ENCODE data around the gene WDR73.
A peak's percentile ranks its signal among the peaks of the same experiment; 100 is the strongest.
"Not testable (repeated sequence)": the region's sequence is repeated elsewhere in the genome, so short reads cannot be mapped to it uniquely, and the experiment has no call there.

Gene WDR73

DNA sequence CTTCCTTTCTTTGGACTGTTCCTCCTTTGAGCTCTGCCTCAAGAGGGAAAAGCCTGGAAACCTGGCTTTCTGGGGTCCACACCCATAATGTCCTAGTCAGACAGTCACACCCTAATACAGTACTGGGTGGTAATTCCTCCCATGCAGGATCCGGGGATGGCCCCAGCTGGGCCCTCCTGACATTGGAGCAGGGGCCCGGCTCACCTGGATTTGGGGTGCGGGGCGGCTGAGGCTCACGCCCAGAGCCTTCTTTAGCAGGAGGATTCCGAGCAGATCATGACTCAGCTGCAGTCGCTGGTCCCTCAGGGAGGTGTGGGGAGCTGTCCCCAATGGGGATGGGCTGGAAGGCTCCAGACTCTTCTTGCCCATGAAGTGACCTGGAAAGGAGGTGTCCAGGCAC lies 2.9 kb upstream of the WDR73 start:
- no peak for DNase-seq

DNA sequence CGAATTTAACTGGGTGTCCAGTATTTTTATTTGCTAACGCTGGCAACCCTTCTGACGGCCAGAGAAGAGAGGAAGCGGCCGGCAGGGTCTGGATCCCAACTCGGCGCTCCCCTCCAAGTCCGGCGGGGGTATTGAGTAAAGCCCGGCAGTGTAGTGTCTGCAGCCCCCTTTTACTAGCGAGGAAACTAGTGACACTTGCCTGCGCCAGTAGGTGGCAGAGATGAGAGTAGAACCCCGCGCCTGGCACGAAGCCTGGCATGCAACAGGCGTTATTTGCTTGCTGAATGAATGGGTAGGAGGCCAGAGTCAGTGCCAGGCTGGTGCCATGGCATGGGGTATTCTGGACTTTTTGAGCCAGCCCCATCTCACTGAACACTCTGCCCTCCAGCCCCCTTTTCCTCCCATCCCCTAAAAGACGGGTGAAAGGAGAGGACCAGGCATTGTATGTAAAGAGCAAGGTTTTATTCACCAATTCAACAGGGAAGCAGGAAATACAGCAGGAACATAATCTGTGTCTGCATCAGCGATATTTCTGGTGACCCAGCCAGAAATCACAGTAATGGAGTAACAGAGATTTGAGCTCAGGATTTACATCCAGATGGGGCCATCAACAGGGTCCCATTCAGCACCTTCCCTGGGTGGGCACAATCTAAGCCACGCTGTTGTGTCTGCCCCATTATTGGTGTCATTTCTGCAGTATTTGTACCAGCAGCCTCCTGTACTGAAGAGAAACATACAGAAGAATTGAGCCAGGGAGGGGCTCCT lies 788 bp upstream of the WDR73 start:
- DNase-seq, result peak; percentile 66

DNA sequence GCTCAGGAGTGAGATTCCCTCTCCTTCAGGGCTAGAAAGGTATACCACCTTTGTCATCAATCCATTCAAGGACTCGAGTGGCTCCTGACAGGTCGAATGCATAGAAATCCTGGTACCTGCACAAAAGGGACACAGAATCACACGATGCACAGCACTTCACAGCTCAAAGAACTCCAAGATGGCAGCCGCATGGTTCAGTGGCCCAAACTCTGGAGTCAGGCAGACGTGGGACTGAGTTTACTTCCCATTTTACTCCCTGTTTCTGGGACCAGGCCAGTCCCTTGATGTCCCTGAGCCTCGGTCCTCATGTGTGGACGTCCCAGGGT lies 536 bp downstream of the WDR73 start:
- DNase-seq, result no peak

DNA sequence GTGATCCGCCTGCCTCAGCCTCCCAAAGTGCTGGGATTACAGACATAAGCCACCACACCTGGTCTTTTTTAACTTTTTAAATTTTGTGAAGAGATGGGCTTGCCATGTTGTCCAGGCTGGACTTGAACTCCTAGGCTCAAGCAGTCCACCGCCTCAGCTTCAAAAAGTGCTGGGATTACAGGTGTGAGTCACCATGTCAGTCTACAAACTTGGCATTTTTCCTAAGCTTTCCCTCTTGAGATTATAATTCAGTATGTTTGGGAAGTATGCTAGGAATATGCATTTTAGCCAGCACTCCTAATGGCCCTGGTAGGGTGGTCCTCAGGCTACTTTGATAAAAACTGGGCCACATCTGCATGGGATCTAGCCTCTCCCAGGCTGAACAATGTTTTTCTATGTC lies 4.4 kb downstream of the WDR73 start:
- no peak for DNase-seq

DNA sequence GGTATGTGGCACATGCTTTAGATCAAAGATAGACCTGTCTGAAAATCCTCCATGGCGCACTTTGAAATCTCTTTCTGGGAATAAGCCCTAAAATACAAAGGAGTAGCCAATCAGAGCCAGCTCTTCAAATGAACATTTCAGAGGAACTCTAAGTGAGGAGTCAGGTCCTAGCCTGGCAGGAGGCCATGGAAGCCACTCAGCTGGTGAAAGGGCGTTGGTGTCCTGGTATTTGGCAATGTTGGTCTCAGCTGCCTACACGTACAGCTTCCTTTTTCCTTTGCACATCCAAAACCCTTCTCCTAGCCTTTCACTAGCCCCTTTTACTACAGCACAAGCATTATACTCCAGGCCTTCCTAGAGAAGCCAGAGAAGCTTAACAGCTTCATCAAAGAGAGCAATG lies 5.5 kb downstream of the WDR73 start:
- no peak for DNase-seq

DNA sequence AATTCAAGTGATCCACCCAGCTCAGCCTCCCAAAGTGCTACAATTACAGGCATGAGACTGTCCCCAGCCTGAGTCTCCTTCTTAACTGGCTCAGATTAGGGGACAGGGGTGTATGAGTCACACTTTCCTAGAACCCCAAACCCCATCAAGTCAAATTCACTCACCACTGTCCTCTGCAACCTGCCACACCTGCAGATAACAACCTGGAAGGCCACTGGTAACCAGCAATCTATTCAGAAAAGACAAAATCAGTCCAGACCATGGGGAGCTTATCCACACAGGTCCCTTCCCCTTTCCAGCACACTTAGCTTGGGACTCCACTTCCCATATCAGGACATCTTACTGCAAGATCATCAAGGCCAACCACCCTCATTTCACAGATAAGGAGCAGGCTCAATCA lies 6.4 kb downstream of the WDR73 start:
- DNase-seq, result no peak

DNA sequence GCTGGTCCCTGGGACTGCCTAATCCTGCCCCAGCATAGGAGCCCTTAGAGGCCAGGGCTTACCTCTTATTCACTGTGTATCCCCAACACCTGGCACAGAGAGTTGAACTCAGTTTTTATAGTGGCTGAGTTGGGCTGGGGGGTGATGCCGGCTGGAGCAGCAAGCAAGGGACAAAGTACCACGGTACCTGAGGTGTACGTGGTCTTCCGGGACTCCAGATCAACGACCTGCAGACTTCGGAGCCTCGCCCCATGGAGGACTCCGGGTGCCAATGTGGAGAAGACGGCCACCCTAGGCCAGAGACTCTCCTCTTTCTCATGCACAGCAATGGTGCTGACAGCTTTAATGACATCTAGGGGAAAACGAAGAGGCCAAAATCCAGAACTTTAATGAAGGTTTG lies 8.1 kb downstream of the WDR73 start:
- no peak for DNase-seq

DNA sequence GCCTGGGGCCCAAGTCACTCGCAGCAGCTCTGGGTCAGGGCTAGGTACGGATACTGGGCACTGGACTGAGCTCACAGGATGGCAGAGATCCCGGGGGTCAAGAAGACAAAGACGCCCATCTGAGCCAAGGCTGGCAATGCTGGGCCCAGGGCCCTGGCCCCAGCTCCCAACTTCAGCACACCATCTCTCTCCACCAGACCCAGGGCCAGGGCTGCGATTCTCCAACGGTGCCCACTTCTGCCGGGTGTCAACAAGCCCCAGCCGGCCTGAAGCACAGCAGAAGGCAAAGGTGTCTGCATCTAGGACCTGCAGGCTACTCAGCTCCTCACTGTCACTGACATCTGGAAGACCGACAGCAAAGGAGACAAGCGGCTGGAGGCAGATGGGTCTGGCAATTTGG lies 8.6 kb downstream of the WDR73 start:
- no peak for DNase-seq

DNA sequence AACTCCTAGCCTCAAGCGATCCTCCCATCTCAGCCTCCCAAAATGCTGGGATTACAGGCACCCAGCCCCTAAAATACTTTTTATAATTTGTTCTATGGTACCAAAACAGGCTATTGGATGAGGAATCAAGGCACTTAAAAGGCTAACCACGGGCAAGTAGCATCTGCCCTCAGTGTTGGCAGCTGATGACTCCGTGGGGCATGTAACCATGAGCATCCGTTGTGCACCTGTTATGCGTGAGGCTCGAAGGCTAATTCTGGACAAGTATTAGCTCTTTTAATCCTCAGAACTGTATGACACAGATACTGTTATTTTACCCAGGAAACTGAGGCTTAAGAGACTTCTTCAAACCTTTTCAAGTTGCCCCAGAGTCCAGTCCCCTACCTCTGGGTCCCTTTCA lies 10.2 kb downstream of the WDR73 start:
- no peak for DNase-seq

DNA sequence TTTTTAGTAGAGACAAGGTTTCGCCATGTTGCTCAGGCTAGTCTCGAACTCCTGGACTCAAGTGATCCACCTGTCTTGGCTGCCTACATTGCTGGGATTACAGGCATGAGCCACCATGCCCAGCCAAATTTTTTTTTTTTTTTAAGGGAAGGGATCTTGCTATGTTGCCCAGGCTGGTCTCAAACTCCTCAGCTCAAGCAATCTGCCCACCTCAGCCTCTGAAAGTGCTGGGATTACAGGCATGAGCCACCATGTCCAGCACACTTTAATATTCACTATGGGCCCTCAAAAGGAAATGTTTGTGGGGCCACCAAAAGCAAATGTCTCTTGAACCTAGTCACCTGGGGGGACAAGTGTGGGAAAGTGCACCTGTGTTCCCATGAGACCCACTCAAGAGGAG lies 11.4 kb downstream of the WDR73 start:
- DNase-seq, result not testable (repeated sequence)

DNA sequence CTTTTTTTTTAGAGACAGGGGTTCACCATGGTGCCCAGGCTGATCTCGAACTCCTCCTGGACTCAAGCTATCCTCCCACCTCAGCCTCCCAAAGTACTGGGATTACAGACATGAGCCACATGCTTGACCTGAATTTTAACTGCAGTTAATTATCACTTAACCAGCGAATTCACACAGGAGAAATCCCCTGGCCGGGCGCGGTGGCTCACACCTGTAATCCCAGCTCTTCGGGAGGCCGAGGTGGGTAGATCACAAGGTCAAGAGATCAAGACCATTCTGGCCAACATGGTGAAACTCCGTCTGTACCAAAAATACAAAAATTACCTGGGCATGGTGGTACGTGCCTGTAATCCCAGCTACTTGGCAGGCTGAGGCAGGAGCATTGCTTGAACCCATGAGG lies 12.2 kb downstream of the WDR73 start:
- not testable (repeated sequence) for DNase-seq

DNA sequence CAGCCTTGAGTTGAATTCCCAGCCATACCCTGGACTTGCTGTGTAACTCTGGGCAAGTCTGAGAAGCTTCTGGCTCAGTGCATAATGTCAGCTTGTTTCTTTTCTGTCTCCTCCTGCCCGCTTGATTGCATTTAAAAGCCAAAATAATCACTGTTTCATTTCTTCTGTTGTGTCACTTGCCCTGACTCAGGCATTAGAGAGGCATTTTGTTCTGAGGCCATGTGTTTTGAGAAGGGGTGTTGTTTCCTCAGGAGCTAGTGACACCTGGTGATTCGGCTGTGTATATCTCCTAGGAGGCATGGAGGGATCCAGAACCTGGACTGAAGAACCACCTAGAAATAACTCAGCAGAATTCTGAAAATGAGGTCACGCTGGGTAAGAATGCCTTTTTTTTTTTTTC lies 16.0 kb downstream of the WDR73 start:
- no peak for DNase-seq

DNA sequence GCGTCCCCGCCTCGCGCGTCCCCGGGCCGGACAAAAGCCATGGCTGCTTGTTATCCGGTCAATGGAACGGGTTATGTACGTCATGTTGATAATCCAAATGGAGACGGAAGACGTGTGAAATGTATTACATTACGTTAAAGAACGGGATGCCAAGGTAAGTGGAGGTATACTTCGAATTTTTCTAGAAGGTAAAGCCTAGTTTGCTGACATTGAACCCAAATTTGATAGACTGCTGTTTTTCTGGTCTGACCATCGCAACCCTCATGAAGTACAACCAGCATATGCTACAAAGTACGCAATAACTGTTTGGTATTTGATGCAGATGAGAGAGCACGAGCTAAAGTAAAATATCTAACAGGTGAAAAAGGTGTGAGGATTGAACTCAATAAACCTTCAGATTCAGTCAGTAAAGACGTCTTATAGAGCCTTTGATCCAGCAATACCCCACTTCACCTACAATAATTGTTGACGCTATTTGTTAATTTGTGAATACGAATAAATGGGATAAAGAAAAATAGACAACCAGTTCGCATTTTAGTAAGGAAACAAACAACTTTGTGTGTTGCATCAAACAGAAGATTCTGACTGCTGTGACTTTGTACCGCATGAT lies 19.8 kb downstream of the WDR73 start:
- no peak for DNase-seq

DNA sequence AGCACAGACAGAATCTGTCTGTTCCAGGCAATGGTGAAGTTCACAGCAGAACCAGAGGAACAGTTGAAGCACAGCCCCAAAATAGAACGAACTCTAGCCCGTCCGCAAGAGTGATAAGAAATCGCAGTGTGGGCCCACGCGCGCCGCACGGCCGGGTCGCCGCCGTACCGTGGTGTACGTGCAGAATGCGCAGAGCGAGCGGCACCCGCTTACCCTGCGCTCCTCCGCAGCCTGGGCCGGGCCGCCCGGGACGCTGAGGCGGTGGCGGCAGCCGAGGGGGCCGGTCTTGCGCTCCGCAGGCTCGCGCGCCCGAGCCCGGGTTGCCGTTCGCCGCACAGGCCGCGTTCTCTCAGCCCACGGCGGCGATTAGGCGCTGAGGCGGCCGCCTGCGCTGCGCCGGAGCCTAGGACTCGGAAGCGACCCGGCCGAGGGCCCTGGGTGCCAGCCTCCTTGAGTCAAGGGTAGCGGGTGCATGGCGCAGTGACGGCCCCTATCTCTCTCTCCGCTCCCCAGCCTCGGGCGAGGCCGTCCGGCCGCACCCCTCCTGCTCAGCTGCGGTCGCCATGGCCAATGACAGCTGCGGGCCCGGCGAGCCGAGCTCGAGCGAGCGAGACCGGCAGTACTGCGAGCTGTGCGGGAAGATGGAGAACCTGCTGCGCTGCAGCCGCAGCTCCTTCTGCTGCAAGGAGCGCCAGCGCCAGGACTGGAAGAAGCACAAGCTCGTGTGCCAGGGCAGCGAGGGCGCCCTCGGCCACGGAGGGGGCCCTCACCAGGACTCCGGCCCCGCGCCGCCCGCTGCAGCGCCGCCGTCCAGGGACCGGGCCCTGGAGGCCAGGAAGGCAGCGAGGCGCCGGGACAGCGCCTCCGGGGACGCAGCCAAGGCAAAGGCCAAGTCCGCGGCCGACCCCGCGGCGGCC lies 20.5 kb downstream of the WDR73 start:
- DNase-seq, result peak; percentile 10

DNA sequence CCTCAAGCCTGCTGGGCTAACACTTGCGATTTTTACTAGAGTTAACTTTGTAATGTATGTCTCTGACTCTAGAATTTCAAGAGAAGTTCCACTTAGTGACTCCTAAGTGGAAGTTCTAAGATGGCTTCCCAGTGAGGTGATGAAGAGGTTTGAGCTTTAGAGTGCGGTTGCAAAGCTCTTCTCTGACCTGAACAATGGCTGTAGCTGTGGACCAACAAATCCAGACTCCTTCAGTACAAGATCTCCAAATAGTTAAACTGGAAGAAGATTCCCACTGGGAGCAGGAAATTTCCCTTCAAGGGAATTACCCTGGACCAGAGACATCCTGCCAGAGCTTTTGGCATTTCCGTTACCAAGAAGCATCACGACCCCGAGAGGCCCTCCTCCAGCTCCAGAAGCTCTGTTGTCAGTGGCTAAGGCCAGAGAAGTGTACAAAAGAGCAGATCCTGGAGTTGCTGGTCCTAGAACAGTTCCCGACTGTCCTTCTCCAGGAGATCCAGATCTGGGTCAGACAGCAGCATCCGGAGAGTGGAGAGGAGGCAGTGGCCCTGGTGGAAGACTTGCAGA lies 22.3 kb downstream of the WDR73 start:
- DNase-seq, result no peak

DNA sequence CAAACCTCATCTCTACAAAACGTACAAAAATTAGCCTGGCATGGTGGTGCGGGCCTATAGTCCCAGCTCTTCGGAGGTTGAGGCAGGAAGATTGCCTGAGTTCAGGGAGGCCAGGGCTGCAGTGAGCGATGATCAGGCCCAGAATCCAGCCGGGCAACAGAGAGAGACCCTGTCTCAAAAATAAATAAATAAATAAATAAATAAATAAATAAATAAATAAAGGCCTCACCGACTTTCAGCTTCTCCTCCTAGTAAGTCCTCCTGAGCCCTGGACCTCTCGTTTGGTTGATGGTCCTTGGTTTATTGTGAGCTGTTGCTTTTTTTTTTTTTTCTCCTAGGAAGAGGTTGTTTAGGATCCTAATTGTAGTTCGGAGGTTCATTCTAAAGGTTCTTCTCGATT lies 25.1 kb downstream of the WDR73 start:
- no peak for DNase-seq

DNA sequence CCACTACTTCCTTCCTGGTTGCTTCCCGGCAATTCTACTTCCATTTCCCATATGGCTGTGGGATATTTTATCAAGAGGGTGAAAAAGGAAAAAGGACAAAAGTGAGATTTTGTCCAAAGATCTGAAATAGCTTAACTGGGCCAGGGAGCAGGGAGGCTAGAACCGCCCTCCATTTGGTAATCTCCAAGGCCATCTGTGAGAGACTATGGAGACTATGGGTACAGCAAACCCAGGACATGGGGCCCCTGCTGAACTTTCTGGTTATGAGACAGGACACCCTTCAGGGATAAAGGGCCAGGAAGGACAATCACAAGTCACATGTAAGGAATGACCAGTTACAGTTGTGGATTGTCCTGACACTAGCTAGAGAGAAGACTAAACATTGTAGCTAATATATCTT lies 29.0 kb downstream of the WDR73 start:
- no peak for DNase-seq

DNA sequence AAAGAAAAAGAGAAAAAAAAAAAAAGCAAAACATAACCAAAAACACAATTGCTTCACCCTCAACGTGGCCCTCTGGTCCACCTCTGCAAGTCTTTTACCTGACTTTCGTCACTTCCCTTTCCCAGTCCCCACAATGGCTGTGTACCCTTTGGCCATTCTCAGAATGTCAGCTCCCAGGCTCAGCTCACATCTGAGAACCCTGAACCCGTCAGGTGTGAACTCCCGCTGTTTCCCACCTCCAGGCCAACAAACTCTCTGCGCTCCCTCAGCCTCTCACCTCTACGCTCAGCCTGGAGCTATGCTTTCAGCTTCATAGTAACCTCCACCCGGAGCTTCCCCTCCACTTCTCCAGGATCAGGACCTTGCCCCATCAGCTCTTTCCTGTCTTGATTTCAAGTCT lies 29.7 kb downstream of the WDR73 start:
- DNase-seq, result no peak

DNA sequence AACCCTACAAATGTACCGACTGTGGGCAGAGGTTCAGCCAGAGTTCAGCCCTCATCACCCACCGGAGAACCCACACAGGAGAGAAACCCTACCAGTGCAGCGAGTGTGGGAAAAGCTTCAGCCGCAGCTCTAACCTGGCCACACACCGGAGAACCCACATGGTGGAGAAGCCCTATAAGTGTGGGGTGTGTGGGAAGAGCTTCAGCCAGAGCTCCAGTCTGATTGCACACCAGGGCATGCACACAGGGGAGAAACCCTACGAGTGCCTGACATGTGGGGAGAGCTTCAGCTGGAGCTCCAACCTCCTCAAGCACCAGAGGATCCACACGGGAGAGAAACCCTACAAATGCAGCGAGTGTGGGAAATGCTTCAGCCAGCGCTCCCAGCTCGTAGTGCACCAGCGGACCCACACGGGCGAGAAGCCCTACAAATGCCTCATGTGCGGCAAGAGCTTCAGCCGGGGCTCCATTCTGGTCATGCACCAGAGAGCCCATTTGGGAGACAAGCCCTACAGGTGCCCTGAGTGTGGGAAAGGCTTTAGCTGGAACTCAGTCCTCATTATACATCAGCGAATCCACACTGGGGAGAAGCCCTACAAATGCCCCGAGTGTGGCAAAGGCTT lies 32.6 kb downstream of the WDR73 start:
- no peak for DNase-seq

DNA sequence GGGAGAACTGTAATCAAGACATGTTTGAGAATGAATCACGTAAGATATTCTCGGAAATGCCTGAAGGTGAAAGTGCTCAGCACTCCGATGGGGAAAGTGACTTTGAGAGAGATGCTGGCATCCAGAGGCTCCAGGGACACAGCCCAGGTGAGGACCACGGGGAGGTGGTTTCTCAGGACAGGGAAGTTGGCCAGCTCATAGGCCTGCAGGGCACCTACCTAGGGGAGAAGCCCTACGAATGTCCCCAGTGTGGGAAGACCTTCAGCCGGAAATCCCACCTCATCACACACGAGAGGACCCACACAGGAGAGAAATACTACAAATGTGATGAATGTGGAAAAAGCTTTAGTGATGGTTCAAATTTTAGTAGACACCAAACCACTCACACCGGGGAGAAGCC lies 33.5 kb downstream of the WDR73 start:
- DNase-seq, result no peak

DNA sequence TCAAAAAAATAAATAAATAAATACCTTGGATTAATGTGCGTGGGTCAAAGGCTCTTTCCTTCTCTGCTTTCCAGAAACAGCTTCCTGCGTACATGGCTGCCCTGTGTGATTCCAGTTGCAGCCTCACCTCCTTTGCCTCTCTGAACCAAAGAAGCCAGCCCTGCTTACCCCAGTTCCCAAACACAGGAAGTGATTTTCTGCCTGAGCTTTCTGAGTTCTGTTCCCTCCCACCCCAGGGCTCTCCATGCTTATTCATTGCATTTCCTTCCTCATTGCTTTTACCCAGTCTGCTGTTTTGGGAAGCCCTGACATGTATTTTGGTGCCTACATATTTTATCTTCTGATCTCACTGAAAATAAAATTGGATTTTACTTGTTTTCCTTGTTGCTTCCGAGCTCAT lies 37.8 kb downstream of the WDR73 start:
- no peak for DNase-seq

DNA sequence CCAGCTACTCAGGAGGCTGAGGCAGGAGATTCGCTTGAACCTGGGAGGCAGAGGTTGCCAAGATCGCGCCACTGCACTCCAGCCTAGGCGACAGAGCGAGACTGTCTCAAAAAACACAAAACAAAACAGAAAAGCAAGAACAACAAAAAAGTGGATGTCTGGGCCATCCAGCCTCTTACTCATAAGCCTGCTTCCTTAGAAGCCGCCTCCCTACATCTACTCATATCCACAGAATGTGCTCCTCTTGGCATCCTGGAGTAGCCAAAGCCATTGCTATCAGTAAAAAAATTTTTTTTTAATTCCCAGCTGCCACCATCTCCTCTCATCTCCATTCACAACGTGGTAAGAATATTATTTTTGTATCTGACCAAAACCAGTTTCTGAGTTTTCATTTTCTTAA lies 42.5 kb downstream of the WDR73 start:
- no peak for DNase-seq

DNA sequence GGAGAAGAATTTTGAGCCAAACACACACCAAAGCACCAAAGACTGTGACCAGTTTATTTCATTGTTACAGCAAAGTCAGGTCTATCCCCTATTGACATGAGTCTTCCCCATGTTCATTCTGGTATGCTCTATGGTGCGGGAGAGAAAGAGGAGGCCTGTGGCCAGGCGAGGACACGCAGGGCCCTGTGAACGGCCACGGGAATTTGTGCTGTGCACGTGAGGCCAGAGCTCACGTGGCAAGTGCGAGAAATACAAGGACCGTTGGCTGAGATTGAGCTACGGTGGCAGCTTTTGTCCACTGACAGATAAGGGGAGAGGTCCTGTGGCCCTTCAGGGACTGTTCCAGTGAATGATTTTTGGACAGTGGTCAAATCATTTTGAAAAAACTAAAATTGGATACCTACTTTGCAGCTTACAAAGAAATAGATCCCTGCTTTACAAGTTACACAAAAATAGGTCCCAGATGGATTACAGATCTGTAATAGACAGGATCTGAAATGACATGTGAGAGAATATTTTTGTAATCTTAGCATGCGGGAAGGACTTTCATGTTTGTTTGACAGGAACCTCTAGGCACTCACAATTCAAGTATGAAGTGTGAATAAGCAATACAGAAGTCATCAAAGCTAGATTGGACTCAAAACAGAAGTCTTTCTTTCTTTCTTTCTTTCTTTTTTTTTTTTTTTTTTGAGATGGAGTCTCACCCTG lies 44.1 kb downstream of the WDR73 start:
- DNase-seq, result no peak
